IPS-18a (cell line): ENCODE data around the gene AICDA.

ENCODE experiments used
- H3K27ac ChIP-seq: one replicate; pipeline ENCODE4 v1.5.1; 2013; ENCODE audit warnings: low read length
- H3K27me3 ChIP-seq: one replicate; pipeline ENCODE4 v1.6.1; 2013; ENCODE audit warnings: mild to moderate bottlenecking, low read length; ENCODE audit not compliant: control insufficient read depth, insufficient read depth
- H3K36me3 ChIP-seq: one replicate; pipeline ENCODE4 v1.6.1; 2013; ENCODE audit warnings: low read depth, low read length; ENCODE audit not compliant: control insufficient read depth
- H3K4me1 ChIP-seq: one replicate; pipeline ENCODE4 v1.6.1; 2013; ENCODE audit warnings: low read depth, low read length; ENCODE audit not compliant: control insufficient read depth
- H3K4me3 ChIP-seq: one replicate; pipeline ENCODE4 v1.5.1; 2013; ENCODE audit warnings: low read length
- H3K9ac ChIP-seq: one replicate; pipeline ENCODE4 v1.6.1; 2013; ENCODE audit warnings: mild to moderate bottlenecking, low read length, moderate library complexity
- H3K9me3 ChIP-seq: one replicate; pipeline ENCODE4 v1.6.1; 2013; ENCODE audit warnings: low read depth, low read length; ENCODE audit not compliant: control insufficient read depth

AICDA gene

GRCh38 chr12:8612629-8613028 lies at the start of gene AICDA:
Gene AICDA (minus strand): TSS chr12:8612859. CDS start chr12:8612767, 92 bp downstream.
- H3K9ac ChIP-seq: no peak within 1 kb of the TSS
- H3K27me3 ChIP-seq: no peaks in the 10 kb centered on the region
- no peaks in the 10 kb centered on the region for H3K36me3 ChIP-seq
- H3K4me3 ChIP-seq: no peak within 1 kb of the TSS
- H3K9me3 ChIP-seq: no peaks in the 10 kb centered on the region
- no peak within 1 kb of the TSS for H3K27ac ChIP-seq
- peaks cover 4% of the 10 kb centered on the region for H3K4me1 ChIP-seq

DNA sequence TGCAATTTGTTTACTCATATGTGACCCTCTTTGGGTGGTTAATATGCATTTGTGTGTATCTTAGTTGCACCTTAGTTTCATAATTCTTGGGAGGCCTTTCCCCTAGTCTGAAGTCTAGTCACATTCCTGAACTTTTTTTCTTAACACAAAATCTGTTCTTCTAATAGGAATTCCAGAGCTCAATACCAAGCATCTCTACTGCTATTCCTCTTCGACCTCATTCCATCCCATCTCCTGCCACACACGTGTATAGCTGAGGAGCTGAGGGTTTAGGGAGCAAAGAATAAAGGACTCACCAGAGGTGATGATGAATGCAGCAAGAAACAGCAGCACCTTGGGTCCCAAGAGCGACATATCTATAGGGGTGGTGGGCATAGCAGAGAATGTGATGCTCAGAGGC lies 49.1 kb upstream of the AICDA start:
- no peak overlapping the region for H3K4me3 ChIP-seq
- H3K27ac ChIP-seq: no peak overlapping the region
- no peak overlapping the region for H3K9ac ChIP-seq

DNA sequence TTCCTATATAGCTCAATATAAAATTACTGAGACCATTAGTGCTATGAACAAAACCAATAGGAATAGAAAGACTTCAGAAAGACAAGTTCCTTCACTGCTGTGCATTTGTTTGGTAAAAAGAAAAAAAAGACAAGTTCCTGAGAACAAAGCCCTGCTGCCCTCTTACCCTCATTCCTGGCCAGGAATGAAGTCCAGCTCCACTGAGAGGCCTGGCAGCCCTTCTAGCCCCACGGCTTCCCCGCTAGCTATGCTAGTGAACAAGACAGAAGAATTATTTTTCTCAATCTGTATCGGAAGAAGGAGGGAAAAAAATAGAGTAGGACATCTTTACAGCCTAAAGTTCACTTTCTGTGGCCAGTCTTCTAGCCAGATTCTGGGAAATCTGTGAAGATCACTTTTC lies 48.4 kb upstream of the AICDA start:
- Histone ChIP-seq H3K27ac (no peak overlapping the region), H3K4me3 (no peak overlapping the region), H3K9me3 (no peaks in the 10 kb centered on the region), H3K36me3 (no peaks in the 10 kb centered on the region), H3K9ac (no peak overlapping the region), H3K27me3 (no peaks in the 10 kb centered on the region), H3K4me1 (no peaks in the 10 kb centered on the region)

More for the DNA sequence above, 49.1 kb upstream of the AICDA start:
- H3K9me3 ChIP-seq: no peaks in the 10 kb centered on the region
- H3K36me3 ChIP-seq: no peaks in the 10 kb centered on the region
- H3K27me3 ChIP-seq: no peaks in the 10 kb centered on the region
- H3K4me1 ChIP-seq: no peaks in the 10 kb centered on the region

DNA sequence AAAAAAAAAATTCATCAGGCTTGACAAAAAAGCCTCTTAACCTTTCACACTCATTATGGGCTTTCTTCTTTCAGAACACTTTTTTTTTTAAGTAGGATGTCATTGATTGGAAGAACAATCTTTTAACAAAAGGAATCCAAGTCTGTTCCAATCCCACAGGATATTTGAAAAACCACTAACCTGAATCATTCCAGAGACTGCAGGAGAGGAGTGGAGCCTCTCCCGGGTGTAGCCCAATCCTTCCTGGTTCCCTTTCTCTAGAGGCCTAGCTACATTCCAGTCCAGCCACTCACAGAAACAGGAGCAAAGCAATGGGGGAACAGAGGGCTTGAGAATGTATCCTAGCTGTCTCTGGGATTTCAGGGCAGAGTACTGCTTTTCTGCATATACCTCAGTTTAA lies 45.7 kb upstream of the AICDA start:
- no peak overlapping the region for H3K4me3 ChIP-seq
- H3K9me3 ChIP-seq: no peaks in the 10 kb centered on the region
- no peak overlapping the region for H3K27ac ChIP-seq
- no peak overlapping the region for H3K9ac ChIP-seq
- no peaks in the 10 kb centered on the region for H3K36me3 ChIP-seq
- H3K27me3 ChIP-seq: no peaks in the 10 kb centered on the region
- H3K4me1 ChIP-seq: no peaks in the 10 kb centered on the region

GRCh38 chr12:8655421-8655820 lies 42.8 kb upstream of the AICDA start:
- no peak overlapping the region for H3K27ac ChIP-seq
- no peaks in the 10 kb centered on the region for H3K4me1 ChIP-seq
- H3K9ac ChIP-seq: no peak overlapping the region

GRCh38 chr12:8648576-8649205 lies 36.0 kb upstream of the AICDA start:
- no peaks in the 10 kb centered on the region for H3K36me3 ChIP-seq
- no peaks in the 10 kb centered on the region for H3K9me3 ChIP-seq
- peaks cover 6% of the 10 kb centered on the region for H3K4me1 ChIP-seq
- H3K27ac ChIP-seq: no peak overlapping the region
- no peak overlapping the region for H3K4me3 ChIP-seq
- H3K9ac ChIP-seq: no peak overlapping the region
- H3K27me3 ChIP-seq: no peaks in the 10 kb centered on the region

More at GRCh38 chr12:8655421-8655820, 42.8 kb upstream of the AICDA start:
- H3K27me3 ChIP-seq: no peaks in the 10 kb centered on the region
- H3K36me3 ChIP-seq: no peaks in the 10 kb centered on the region
- H3K9me3 ChIP-seq: no peaks in the 10 kb centered on the region
- H3K4me3 ChIP-seq: no peak overlapping the region

DNA sequence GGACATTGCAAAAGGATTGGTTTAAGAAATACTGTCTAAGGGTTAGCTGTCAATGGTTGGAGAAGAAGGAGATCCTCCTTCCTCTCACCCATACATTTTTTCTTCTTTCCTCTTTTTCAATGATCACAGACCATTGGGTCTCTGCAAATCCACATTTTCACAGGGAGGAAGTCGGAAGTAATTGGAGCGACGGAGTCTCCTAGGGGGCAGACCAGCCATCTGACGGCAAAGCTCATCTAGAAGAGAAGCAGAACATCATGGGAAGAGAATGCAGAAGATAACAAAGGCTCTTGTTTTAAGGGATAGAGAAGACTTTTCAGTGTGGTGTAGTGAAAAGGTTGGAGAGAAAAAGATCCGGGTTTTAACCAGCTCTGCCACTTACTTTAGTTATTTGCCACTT lies 35.3 kb upstream of the AICDA start:
- no peaks in the 10 kb centered on the region for H3K27me3 ChIP-seq
- H3K4me1 ChIP-seq: peaks cover 6% of the 10 kb centered on the region
- no peak overlapping the region for H3K27ac ChIP-seq
- H3K9ac ChIP-seq: no peak overlapping the region
- H3K9me3 ChIP-seq: no peaks in the 10 kb centered on the region
- no peaks in the 10 kb centered on the region for H3K36me3 ChIP-seq
- no peak overlapping the region for H3K4me3 ChIP-seq

- Histone ChIP-seq H3K27me3 (no peaks in the 10 kb centered on the region), H3K9me3 (no peaks in the 10 kb centered on the region), H3K4me1 (peaks cover 6% of the 10 kb centered on the region), H3K9ac (no peak overlapping the region), H3K27ac (no peak overlapping the region), H3K36me3 (no peaks in the 10 kb centered on the region), H3K4me3 (no peak overlapping the region)
These were observed 31.9 kb upstream of the AICDA start for GRCh38 chr12:8644345-8645248.

- Histone ChIP-seq H3K9ac (no peak overlapping the region), H3K27ac (no peak overlapping the region), H3K9me3 (no peaks in the 10 kb centered on the region), H3K36me3 (no peaks in the 10 kb centered on the region), H3K4me1 (peaks cover 6% of the 10 kb centered on the region), H3K4me3 (no peak overlapping the region), H3K27me3 (no peaks in the 10 kb centered on the region)
These were observed 30.1 kb upstream of the AICDA start for GRCh38 chr12:8642775-8643174.

DNA sequence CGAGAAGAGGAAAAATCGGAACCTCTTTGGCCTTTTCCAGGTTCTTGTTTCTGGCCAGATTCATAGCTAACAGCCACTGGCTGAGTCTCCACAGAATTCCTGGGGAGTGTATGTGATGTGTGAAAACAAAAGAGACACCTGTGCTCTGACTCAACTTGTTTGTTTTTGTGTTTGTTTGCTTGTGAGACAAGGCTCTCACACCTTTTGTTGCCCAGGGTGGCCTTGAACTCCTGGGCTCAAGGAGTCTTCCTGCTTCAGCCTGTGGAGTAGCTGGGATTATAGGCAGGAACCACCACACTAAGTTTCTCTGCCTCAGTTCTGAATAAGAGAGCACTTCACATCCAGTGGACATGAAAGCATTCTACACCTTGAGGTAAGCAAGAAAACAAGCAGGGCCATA lies 27.3 kb upstream of the AICDA start:
- Histone ChIP-seq H3K4me3 (no peak overlapping the region), H3K27me3 (no peaks in the 10 kb centered on the region), H3K36me3 (no peaks in the 10 kb centered on the region), H3K4me1 (peaks cover 18% of the 10 kb centered on the region), H3K9me3 (no peaks in the 10 kb centered on the region), H3K27ac (no peak overlapping the region), H3K9ac (no peak overlapping the region)

DNA sequence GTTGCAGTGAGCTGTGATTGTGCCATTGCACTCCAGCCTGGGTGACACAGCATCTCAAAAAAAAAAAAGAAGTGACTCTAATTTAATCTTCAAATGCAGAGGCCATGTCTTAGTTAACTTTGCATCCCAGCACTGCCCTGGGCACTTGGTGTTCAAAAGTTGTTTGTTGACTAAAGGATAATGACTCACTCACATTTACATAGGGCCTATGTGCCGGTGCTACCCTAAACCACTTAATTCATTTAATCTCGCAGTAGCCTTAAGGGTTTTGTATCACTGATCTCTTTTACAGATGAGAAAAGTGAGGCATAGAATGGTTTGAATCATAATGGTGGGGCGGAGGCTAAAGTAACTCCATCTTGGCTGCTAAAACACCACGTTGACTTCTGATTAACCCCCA lies 26.3 kb upstream of the AICDA start:
- H3K36me3 ChIP-seq: no peaks in the 10 kb centered on the region
- H3K9me3 ChIP-seq: no peaks in the 10 kb centered on the region
- peaks cover 15% of the 10 kb centered on the region for H3K4me1 ChIP-seq
- no peaks in the 10 kb centered on the region for H3K27me3 ChIP-seq
- no peak overlapping the region for H3K9ac ChIP-seq
- H3K4me3 ChIP-seq: no peak overlapping the region
- no peak overlapping the region for H3K27ac ChIP-seq

GRCh38 chr12:8637666-8638065 lies 25.0 kb upstream of the AICDA start:
- H3K27me3 ChIP-seq: no peaks in the 10 kb centered on the region
- peaks cover 15% of the 10 kb centered on the region for H3K4me1 ChIP-seq
- H3K9me3 ChIP-seq: no peaks in the 10 kb centered on the region
- no peak overlapping the region for H3K9ac ChIP-seq
- no peak overlapping the region for H3K27ac ChIP-seq
- no peaks in the 10 kb centered on the region for H3K36me3 ChIP-seq
- H3K4me3 ChIP-seq: no peak overlapping the region
